Glutamatergic neuron (in vitro differentiated cells): ENCODE measurements around the gene CAMK2A. TPM values are rescaled to one million over a fixed set of nuclear protein-coding genes. Genes with fewer than 3 reads are reported as not detected.

Source experiments
- DNase-seq: peaks from one replicate; pipeline ENCODE4 v3.0.0; 2022
- H3K27ac Mint-ChIP-seq: one replicate; pipeline ENCODE4 v1.8.0; 2020; ENCODE audit warnings: mild to moderate bottlenecking, mixed read lengths, inconsistent platforms; ENCODE audit not compliant: unreplicated experiment
- H3K27me3 Mint-ChIP-seq: one replicate; pipeline ENCODE4 v1.8.0; 2020; ENCODE audit warnings: mild to moderate bottlenecking, moderate library complexity, mixed read lengths, inconsistent platforms; ENCODE audit not compliant: unreplicated experiment
- H3K36me3 Mint-ChIP-seq: one replicate; pipeline ENCODE4 v1.8.0; 2020; ENCODE audit warnings: mild to moderate bottlenecking, mixed read lengths, inconsistent platforms; ENCODE audit not compliant: unreplicated experiment
- H3K4me1 Mint-ChIP-seq: one replicate; pipeline ENCODE4 v1.8.0; 2020; ENCODE audit warnings: mild to moderate bottlenecking, low read depth, mixed read lengths, inconsistent platforms; ENCODE audit not compliant: unreplicated experiment
- H3K4me3 Mint-ChIP-seq: one replicate; pipeline ENCODE4 v1.8.0; 2020; ENCODE audit warnings: mild to moderate bottlenecking, mixed read lengths, inconsistent platforms; ENCODE audit not compliant: unreplicated experiment
- H3K9me3 Mint-ChIP-seq: one replicate; pipeline ENCODE4 v1.8.0; 2020; ENCODE audit warnings: mild to moderate bottlenecking, moderate library complexity, mixed read lengths, inconsistent platforms; ENCODE audit not compliant: unreplicated experiment
- total RNA-seq: library from RNA; stranded (reverse); fragmentation: NEBNext Ultra II Directional; extraction: Animal tissue kit (Norgen Biotek cat#: 25700); gene quantifications from one replicate; pipeline ENCODE4 v1.2.1, GENCODE V29; 2021; ENCODE audit not compliant: unreplicated experiment
- TF ChIP-seq, protein P1 (sequence below): fragments of 200-600 bp; sonication (generic); IDR thresholded peaks from one replicate; pipeline ENCODE4 v1.5.0; 2021; ENCODE audit not compliant: partially characterized antibody, unreplicated experiment

Gene CAMK2A
- total RNA-seq, 1 donor from 2014 or later: 1.1 TPM

DNA sequence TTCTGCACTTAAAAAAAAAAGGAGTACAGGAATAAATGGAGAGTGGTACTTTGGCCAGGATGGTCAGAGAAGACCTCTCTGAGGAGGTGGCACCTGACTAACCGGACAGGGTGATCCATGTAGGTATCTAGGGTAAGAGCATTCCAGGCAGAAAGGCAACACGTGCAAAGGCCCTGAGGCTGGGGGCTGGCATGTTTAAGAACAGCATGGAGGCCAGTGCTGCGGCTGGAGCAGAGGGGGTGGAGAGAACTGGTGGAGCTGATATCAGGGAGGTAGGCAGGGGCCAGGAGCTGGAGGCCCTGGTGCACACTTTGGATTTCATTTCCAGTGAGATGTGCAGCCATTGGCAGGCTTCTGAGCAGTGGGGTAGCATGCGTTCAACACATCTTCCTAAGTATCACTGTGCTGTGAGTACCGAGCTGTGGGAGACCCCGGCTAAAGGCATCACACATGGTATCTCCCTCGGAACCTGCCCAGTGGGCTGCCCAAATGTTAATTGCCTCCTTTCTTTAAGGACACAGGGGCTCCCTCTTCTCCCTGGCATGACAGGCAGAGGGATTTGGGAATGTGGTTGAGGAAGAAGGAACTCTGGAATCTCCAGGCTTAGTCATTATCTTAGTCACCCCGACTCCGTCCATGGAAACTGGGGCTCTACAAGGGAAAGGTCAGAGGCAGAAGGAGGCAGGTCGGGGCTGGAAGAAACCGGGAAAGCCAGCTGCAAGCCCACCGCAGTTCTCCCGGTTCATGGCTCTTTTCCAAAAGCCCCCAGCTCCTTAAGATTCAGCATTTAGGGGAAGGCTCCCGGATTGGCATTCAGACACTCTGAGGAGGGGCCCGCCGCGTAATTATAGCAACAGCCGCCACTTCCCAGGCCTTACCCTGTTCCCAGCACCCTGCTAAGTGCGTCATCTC lies 81.1 kb downstream of the CAMK2A start:
- TF ChIP-seq, protein P1, sequence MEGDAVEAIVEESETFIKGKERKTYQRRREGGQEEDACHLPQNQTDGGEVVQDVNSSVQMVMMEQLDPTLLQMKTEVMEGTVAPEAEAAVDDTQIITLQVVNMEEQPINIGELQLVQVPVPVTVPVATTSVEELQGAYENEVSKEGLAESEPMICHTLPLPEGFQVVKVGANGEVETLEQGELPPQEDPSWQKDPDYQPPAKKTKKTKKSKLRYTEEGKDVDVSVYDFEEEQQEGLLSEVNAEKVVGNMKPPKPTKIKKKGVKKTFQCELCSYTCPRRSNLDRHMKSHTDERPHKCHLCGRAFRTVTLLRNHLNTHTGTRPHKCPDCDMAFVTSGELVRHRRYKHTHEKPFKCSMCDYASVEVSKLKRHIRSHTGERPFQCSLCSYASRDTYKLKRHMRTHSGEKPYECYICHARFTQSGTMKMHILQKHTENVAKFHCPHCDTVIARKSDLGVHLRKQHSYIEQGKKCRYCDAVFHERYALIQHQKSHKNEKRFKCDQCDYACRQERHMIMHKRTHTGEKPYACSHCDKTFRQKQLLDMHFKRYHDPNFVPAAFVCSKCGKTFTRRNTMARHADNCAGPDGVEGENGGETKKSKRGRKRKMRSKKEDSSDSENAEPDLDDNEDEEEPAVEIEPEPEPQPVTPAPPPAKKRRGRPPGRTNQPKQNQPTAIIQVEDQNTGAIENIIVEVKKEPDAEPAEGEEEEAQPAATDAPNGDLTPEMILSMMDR: no peak
- H3K4me3 Mint-ChIP-seq: no peak overlapping the region
- H3K27me3 Mint-ChIP-seq: peaks cover 7% of the 10 kb centered on the region
- H3K9me3 Mint-ChIP-seq: peaks cover 3% of the 10 kb centered on the region
- no peaks in the 10 kb centered on the region for H3K36me3 Mint-ChIP-seq
- DNase-seq: no peak
- no peak overlapping the region for H3K27ac Mint-ChIP-seq
- no peaks in the 10 kb centered on the region for H3K4me1 Mint-ChIP-seq

DNA sequence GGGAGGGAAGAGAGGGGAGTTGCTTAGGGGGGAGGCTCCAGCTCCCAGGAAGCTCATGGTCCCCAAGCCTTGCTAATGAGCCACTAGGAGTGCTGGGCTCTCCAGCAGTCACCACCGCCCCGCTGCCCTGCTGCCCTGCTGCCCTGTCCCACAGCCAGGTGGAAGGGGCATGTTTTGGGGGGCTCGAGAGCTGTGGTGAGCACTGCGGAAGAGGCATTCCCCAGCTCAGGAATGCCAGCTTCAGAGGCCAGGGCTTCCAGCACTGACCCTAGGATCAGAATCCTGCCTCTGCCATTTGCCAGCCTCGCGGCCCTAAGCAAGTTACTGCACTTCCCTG lies 82.8 kb downstream of the CAMK2A start:
- no peaks in the 10 kb centered on the region for H3K36me3 Mint-ChIP-seq
- no peak for DNase-seq
- peaks cover 7% of the 10 kb centered on the region for H3K27me3 Mint-ChIP-seq
- H3K4me1 Mint-ChIP-seq: no peaks in the 10 kb centered on the region
- H3K4me3 Mint-ChIP-seq: no peak overlapping the region
- no peak overlapping the region for H3K27ac Mint-ChIP-seq
- TF ChIP-seq, protein P1: no peak
- peaks cover 3% of the 10 kb centered on the region for H3K9me3 Mint-ChIP-seq

DNA sequence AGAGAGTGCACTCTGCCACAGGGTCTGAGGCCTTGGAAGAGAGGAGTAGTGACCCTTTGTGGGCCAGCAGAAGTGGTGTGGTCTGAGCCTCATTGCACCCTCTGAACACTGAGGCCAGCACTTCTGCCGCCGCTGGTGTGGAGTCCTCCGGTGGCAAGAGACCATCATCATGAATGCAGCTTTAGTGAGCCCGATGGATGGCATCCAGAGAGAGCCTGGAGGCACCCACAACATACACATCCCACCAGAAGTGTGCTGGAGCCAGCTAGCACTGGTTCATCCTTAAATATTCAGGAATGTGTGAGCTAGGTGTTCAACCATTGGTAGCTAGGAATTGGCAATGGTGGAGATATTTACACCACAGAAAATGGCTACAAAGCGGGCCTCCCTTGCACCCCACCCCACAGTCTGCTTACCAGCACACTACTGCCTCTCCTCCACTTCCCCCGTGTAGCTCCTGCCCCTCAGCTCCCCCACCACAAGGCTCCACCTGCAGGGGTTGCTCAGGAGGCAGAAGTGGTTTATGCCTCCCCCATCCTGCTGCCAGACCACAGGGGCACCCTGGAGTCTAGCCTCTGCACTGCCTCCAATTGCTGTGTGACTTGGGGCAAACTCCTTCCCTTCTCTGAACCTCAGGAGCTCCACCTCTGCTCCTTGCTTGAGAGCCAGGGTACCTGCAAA lies 83.3 kb downstream of the CAMK2A start:
- Mint-ChIP-seq H3K36me3 (no peaks in the 10 kb centered on the region), H3K9me3 (peaks cover 3% of the 10 kb centered on the region), H3K4me3 (no peak overlapping the region), H3K4me1 (no peaks in the 10 kb centered on the region), H3K27me3 (peaks cover 5% of the 10 kb centered on the region), H3K27ac (no peak overlapping the region)
- DNase-seq: no peak
- TF ChIP-seq, protein P1: no peak

DNA sequence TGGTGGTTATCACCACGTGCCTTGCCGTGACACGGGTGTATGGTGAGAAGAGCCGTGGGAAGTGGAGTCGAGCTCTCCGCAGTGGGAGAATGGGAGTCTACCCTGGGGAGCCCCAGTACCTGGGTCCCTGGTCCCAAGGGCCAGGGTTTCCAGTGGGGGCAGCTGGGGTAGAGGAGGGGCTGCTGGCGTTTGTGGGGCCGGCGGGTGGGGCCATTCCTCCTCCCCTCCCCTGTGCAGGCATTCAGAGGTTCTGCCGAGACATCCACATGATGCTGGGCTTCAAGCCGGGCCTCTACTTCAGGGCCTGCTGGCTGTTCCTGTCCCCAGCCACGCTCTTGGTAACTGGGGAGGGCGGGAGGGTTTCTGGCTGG lies 85.0 kb downstream of the CAMK2A start:
- Mint-ChIP-seq H3K27ac (no peak overlapping the region), H3K27me3 (peaks cover 7% of the 10 kb centered on the region), H3K9me3 (peaks cover 5% of the 10 kb centered on the region), H3K4me1 (no peaks in the 10 kb centered on the region), H3K36me3 (no peaks in the 10 kb centered on the region), H3K4me3 (no peak overlapping the region)
- DNase-seq: no peak
- TF ChIP-seq, protein P1: no peak
